HG02870 (cell line): Measurements from ENCODE around the gene RAD23B.

Experiments
- ATAC-seq: cut with Tn5 transposase; IDR thresholded peaks from one replicate; pipeline ENCODE4 v1.9.1; 2021; ENCODE audit warnings: mild to moderate bottlenecking, moderate library complexity; ENCODE audit not compliant: unreplicated experiment

The RAD23B gene

GRCh38 chr9:107333363-107333762 lies 50.3 kb downstream of the RAD23B start:
- no peak for ATAC-seq

- no peak for ATAC-seq
Measured at GRCh38 chr9:107334103-107334776, 51.2 kb downstream of the RAD23B start.

GRCh38 chr9:107335331-107335730 lies 52.3 kb downstream of the RAD23B start:
- no peak for ATAC-seq

GRCh38 chr9:107336718-107337360 lies 53.8 kb downstream of the RAD23B start:
- ATAC-seq = no peak

- no peak for ATAC-seq
Measured at GRCh38 chr9:107337676-107338590, 54.9 kb downstream of the RAD23B start.

GRCh38 chr9:107338911-107339659 lies 56.0 kb downstream of the RAD23B start:
- ATAC-seq = no peak

GRCh38 chr9:107340920-107341632 lies 58.0 kb downstream of the RAD23B start:
- peak; percentile 82 for ATAC-seq

GRCh38 chr9:107342476-107343161 lies 59.5 kb downstream of the RAD23B start:
- no peak for ATAC-seq

- no peak for ATAC-seq
Measured at GRCh38 chr9:107345327-107345726, 62.2 kb downstream of the RAD23B start.

GRCh38 chr9:107348836-107349235 lies 65.8 kb downstream of the RAD23B start:
- no peak for ATAC-seq

GRCh38 chr9:107350443-107350842 lies 67.4 kb downstream of the RAD23B start:
- ATAC-seq = no peak

- no peak for ATAC-seq
Measured at GRCh38 chr9:107351382-107352045, 68.4 kb downstream of the RAD23B start.

- no peak for ATAC-seq
Measured at GRCh38 chr9:107355394-107355793, 72.3 kb downstream of the RAD23B start.

GRCh38 chr9:107358986-107359385 lies 75.9 kb downstream of the RAD23B start:
- no peak for ATAC-seq

GRCh38 chr9:107360098-107360497 lies 77.0 kb downstream of the RAD23B start:
- no peak for ATAC-seq

GRCh38 chr9:107361816-107362215 lies 78.7 kb downstream of the RAD23B start:
- no peak for ATAC-seq

- no peak for ATAC-seq
Measured at GRCh38 chr9:107363516-107364152, 80.6 kb downstream of the RAD23B start.

GRCh38 chr9:107367727-107368502 lies 84.8 kb downstream of the RAD23B start:
- ATAC-seq = no peak
